Activated naive CD4-positive, alpha-beta T cell treated with Interleukin-2 at 50 U/mL for 16 hours (primary cell): ENCODE results near the gene NTRK1.

Source experiments
- DNase-seq: peaks from one replicate; pipeline ENCODE4 v3.0.0-alpha.2; 2020

The NTRK1 gene

DNA sequence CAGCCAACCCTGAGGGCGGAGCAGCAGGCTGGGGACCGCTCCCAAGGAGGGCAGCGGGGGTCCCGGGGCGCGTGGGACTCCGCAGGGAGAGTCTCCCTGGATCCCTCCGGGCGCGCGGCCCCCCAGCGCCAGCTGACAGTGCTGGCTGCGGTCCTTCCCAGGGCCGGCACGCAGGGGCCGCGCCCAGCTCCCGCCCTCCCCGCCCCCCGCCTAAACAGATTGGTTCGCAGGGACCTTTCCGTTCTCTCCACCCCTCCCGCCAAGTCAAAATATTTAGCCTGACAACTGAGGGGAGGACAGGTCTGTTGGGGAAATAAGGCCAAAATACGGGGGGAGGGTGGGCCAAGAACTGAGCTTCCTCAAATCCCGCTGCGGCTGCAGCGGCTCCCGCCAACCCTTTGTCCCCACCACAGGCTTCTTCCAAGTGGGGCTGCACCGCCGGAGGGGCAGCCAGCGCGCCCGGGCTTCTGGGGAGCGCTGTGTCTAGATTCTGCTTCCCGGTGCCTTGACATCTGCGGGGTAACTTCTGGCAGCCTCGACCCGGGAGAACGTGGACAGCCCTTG lies 1.6 kb upstream of the NTRK1 start, which contains the start of gene INSRR:
Gene INSRR, minus strand, starts transcription at position 159 of the 564 bp plus-strand sequence. CDS start 496 bp downstream, outside the sequence.
- no peak for DNase-seq

DNA sequence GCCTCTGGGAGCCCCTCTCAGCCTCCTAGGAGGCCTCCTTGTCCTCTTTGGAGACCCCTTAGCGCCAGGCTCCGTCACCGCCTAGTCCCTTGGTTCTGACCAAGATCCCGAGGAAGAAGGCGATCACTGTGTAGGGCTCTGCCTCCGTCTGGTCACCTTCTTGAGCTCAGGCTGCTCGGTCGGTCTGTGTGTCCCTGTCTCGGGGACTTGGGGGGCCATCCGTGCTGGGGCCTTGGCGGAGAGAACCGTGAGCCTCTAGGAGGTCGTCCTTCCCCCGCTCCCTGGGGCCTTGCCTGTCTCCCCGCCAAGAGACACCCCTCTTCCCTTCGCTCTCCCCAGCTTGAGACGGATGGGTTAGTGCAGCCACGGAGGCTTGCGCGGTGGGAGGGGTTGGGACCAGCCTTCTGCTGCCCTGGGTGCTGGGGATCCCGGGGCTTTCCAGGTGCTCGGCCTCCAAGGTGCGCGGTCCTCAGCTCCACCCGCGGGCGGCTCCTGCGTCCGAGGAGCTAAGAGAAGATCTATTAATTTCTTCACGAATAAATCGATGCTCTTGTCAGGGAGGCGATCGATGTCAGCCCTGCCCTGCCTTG lies 1.0 kb upstream of the NTRK1 start:
- DNase-seq, result peak; percentile 7

DNA sequence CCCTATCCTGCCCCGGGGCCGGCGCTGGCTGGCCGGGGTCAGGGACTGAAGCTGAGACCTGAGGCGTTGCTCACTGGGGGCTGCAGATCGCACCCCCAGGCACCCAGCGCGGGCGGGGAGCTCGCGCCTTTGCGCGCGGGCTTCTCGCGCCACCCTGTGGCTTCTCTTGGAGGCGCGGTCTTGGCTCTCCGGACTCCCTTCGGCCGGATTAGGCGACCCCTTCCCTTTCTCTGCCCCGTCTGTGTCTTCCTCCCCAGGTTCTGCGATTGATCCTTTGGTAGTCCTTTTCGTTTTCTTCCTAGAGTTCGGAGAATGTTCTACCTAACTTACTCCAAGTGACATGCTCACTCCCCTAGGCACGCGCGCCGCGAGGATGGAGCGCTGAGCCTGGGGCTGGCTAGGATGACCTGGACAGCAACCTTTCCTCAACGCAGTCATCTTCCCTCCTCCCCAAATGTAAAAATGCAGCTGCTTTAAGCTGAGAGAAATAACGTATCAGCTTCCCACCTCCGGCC lies 495 bp upstream of the NTRK1 start:
- DNase-seq, result peak; percentile 65

DNA sequence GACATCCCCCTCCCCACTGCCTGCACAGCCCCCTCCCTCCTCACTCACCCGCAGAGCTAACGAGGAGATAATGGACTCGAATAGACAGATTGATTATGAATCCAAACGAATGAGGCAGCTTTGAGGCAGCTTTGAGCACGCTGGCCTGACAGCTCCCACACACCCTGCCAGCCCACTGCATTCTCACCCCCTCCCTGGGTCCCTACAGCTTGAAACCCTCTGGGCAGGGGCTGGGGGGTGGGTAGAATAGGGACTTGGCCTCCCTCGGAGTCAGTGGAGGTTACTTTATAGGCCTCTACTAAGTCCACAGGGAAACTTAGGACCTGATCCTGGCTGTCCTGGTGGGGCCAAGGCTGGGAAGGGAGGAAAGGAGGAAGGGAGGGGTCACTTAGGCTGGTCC lies 1.9 kb downstream of the NTRK1 start:
- DNase-seq, result no peak

DNA sequence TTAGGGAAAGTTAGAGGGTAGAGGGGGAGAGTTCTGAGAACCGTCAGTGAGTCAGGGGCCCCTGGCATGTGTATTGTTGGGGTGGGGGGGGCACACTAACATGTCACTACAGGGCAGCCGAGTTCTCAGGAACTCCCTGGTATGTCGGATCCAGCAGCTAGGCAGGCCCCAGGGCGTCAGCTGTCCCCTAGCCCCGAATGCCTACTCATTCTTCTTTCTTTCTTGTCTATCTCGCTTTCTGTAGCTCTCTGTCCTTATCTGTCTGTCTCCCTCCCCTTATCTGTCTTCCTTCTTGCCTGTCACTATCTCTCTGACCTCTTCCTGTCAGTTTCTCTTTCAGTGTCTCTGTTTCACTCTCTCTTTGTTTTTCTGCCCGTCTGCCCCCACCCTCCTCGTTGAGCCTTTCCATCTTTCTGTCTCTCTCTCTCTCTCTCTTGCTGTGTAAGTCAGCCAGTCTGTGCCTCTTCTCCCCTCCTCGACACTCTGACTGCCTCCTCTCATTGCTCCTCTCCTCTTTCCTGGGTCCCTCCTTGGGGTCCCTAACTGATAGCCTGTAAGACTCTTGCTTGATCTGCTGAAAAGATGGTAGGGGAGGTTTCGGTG lies 2.4 kb downstream of the NTRK1 start:
- peak; percentile 8 for DNase-seq

DNA sequence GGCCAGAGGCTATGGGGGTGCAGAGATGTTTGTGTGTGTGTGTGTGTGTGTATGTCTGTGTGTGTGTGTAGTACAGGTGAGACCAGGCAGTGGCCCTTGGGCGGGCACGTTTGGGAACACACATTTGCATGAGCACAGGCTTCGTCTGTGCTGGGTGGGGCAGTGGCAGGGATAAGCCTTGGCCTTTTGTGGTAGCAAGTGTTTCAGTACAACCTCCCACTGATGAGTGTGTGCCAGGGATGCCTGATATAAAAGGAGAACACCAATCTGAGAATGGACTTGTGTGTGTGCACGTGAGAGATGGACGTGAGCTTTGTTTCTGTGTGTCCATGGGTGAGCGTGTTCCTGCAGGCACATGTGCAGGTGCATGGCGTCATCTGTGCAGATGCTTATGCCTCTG lies 3.0 kb downstream of the NTRK1 start:
- DNase-seq, result no peak

DNA sequence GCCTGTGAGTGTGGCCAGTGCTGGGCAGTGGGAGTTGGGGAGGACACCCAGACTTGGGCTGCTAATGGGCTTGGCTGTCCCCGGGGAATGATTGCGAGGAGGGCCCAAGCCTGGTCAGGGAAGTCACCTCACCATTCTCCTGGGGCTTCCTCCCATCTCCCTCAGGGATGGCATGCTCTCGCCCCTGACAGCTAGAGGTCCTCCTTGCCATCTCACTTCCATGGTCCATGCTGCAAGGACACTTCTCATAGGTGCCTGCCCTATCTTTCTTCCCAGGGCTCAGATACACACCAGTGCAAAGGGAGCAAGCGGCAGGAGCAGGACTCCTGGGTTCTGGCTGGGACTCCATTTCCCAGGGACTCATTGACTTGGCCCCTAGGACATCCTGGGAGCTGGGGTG lies 4.1 kb downstream of the NTRK1 start:
- DNase-seq, result no peak

DNA sequence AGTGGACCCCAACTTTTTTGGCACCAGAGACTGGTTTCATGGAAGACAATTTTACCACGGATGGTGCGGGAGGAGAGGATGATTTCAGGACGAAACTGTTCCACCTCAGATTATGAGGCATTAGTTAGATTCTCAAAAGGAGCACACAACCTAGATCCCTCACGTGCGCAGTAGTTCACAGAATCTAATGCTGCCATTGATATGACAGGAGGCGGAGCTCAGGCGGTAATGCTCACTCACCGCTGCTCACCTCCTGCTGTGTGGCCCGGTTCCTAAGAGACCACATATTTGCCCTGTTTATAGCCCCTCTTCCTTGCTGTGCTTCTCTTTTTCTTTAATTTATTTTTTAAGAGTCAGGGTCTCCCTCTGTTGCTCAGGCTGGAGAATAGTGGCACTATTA lies 4.6 kb downstream of the NTRK1 start:
- DNase-seq, result no peak

DNA sequence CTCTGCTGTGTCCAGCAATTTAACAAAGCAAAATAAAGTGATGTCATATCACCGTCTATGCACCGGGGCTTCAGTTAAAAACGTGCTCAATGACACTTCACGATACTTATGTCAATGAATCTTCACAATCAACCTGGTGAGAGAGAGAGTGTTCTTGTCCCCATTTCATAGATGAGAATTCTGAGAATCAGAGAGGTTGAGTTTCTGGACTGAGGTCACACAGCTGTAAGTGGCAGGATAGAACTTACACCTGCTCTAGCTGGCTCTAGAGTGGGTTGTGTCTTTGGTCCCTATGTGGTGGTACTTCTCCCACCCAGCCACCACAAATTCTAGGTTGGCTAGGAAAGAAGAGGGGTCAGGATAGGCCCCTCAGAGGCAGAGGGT lies 5.2 kb downstream of the NTRK1 start:
- DNase-seq, result no peak

DNA sequence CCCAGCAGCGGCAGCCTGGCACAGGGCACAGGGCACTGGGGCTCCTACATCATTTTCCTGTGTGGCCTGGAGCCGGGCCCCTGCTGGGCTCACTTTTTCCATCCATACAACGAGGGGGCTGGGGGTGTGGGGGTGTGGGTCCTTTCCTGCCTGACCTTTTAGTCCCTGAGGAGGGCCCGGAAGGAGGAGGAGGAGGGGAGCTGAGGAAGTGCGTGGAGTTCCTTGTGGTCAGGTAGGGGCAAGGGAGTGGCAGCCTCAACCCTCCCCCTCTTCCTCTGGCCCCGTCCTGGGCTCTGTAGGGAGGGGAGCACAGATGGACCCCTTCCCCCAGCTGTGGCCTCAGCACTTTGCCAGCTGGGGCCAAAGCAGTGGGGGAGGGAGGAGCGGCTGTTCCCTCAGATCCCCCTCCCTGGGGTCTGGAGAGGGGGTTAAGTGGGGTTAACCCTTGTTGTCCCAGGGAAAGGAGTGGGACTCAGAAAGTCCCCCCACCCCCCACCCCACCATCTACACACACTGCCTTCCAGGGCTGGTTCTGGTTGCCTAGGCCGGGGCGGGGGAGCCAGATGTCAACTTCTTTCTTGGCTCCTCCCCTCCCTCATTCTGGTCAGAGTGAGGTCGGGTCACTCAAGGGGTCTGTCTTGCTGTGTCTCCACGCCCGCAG lies 5.7 kb downstream of the NTRK1 start:
- no peak for DNase-seq

DNA sequence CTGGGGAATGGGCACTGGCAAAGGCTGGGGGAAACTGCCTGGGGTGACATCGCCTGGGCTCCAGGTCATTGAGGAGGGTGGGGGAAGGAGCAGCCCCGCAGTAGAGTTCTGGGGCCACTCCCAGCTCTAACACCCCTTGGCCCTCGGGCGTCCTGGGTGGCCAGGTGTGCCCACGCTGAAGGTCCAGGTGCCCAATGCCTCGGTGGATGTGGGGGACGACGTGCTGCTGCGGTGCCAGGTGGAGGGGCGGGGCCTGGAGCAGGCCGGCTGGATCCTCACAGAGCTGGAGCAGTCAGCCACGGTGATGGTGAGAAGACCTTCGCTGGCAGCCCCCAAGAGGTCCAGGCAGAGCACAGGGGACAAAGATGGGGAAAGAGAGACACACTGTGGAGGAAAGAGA lies 7.7 kb downstream of the NTRK1 start:
- no peak for DNase-seq

DNA sequence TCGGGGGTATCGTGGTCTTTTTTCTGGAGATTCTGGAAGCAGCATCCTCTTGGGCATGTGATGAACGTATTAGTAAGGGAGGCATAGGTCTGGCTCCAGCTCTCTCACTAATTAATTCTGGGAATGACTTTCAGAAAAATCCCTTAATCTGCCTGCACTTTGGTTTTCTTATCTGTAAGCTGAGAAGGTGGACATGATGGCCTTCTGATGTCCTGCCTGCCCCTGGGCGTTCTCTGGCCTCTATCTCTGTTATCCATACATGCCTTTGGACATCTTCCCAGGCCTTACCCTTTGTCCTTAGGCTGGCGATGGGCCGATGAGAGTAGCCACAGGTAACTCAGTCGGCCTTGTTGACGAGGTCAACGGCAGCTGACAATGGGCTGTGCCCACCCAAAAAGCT lies 8.8 kb downstream of the NTRK1 start:
- DNase-seq, result no peak

DNA sequence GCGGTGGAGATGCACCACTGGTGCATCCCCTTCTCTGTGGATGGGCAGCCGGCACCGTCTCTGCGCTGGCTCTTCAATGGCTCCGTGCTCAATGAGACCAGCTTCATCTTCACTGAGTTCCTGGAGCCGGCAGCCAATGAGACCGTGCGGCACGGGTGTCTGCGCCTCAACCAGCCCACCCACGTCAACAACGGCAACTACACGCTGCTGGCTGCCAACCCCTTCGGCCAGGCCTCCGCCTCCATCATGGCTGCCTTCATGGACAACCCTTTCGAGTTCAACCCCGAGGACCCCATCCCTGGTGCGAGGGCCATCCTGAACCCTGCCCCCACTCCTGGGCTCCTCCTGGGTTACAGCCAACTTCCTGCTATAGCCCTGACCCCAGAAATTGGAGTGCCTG lies 13.0 kb downstream of the NTRK1 start:
- DNase-seq, result no peak

DNA sequence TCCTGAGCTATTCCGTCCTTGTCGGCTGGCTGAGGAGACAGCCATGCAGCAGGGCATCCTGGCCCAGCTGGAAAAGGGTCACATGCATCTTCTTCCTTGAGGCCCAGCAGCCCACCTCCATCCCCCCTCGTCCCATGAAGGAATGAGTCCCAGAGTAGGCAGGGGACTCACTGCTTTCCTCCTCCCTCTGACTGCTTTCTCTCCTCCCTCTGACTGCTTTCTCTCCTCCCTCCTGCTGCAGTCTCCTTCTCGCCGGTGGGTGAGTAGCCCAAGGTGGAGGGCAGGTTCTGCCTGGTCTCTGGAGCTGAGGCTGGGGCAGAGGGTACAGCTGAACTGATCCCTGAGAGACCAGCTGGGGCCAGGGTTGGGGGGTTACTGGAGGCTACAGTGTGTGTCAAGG lies 13.5 kb downstream of the NTRK1 start:
- DNase-seq, result no peak

DNA sequence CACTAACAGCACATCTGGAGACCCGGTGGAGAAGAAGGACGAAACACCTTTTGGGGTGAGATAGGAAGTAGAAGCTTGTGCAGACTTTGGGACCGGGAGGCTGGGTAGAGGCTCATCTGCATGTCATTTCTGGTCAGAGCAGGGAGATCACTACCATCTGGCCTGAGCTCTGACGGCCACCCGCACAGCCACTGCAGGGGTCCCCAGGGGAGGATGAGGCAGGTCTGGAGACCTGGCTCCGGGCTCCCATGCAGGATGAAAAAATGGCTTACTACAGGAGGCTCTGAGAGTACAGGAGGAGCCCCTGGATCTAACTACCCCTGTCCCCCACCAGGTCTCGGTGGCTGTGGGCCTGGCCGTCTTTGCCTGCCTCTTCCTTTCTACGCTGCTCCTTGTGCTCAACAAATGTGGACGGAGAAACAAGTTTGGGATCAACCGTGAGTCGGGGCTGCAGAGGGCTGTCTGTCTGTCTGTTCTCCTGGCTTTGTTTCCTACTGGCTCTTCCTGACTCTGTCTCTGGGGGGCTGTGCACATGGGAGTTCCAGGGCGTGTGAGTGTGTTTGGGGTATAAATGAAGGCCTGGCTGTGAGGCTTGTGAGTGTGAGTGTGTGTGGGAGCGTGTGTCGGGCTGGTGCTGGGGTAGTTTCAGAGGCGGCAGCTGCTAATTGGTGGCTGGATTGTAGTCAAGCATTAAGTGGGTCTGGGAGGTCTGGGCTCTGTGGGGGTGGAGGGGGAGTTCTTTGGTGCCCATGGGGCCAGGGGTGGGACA lies 14.1 kb downstream of the NTRK1 start:
- no peak for DNase-seq

DNA sequence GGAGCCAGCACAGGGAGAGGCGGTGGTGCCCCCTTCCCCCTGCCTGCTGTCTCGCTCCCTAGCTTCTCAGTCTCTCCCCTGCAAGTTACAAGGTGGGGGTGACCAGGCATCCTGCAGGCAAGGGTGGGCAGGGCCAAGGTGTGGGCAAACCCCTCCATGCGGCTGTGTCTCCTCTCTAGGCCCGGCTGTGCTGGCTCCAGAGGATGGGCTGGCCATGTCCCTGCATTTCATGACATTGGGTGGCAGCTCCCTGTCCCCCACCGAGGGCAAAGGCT lies 14.6 kb downstream of the NTRK1 start:
- no peak for DNase-seq

DNA sequence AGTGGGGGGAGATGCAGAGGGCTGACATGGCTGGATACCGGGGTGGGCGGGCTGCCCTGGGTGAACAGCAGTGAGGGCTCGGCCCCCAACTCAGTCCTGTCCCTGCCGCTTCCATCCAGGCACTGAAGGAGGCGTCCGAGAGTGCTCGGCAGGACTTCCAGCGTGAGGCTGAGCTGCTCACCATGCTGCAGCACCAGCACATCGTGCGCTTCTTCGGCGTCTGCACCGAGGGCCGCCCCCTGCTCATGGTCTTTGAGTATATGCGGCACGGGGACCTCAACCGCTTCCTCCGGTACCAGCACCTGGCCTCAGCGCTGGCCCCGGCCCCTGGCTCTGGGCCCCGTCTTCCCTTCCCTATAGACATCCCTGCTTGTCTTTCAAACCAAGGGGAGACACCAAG lies 15.6 kb downstream of the NTRK1 start:
- DNase-seq, result no peak

DNA sequence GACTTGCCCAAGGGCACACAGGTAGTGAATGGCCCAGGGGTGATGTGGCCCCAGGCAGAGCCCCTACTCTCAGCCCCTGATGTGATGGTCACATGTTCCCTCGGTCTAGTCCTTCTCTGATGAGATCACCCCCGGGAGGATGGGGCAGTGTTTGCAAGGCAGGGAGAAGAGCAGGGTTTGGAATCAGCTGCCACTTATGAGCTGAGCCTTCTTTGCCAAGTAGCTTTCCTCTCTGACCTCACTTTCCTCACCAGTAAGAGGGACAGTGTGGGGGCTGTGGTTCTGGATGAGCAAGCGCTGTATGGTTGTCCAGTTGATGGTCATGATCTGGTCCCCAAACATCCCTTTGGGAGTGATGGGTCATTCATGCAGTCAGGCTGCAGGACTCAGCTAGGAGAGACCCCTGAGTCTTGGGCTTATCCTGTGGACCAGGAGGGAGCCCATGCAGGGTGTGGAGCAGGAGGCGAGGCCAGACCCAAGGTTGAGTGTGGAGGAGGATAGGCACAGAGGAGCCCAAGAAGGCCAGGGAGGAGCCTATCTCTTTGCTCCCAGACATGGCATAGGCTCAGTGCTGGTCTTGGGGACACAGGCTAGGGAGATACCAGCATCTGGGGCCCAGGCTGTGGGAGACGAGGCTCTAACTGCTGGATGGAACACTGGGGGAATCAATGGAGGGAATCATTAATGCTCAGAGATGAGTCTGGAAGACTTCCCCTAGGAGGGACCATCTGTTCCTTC lies 16.9 kb downstream of the NTRK1 start:
- no peak for DNase-seq

DNA sequence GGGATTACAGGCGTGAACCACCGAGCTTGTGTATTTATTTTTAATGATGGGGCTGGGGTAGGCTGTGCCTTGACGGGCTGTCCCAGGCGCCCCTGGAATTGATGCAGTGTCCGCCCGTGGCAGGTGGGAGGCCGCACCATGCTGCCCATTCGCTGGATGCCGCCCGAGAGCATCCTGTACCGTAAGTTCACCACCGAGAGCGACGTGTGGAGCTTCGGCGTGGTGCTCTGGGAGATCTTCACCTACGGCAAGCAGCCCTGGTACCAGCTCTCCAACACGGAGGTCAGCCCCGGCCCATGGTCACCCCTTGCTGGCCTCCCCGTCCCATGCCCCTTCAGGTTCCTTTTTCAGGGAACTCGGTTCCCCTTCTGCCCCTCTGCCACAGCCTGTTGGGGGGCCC lies 19.2 kb downstream of the NTRK1 start:
- no peak for DNase-seq

DNA sequence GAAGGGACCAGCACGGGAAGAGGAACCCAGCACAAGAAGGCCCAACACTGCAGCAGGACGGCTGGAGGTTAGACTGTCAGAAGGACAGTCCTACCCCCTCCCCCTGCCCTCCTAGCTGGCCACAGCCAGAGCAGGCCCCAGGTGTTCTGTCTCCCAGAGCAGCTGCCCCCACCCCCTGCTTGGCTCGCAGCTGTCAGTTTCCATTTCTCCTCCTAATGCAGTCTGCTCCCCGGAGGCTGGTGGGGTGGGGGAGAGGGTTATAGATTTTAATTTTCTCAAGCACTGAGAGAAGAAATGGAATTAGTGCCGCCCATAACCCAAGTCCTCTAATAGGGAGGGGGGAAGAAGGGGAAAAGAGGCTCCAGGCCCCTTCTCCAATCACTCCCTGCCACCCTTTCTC lies 19.8 kb downstream of the NTRK1 start:
- no peak for DNase-seq

DNA sequence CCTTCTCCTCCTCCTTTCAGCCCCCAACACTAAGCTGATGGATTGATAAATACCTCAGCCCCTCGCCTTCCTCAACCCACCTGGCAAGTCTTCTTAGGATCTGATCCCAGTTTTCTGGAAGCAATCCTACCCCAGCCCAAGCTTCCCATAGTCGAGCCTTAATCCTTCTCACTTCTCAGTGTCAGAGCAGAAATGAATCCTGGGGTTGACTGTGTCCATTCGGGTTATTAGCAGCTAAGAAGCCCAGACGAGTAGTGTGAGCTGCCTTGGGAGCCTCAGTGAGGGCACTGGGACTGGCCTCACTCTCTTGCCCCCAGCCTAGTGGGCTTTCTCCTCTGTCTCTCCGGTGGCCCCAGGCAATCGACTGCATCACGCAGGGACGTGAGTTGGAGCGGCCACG lies 20.4 kb downstream of the NTRK1 start:
- DNase-seq, result no peak

DNA sequence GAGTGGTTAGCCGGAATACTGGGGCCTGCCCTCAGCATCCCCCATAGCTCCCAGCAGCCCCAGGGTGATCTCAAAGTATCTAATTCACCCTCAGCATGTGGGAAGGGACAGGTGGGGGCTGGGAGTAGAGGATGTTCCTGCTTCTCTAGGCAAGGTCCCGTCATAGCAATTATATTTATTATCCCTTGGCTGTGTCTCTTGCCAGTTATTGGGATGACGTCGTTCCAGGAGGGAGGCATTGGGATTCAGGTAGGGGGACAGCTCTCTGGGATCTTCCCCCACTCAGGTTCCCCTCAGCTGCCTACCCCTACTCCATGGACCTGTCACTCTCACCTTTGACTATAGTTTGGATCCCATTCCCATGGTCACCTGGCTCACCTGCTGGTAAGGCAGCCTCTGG lies 21.0 kb downstream of the NTRK1 start:
- no peak for DNase-seq

DNA sequence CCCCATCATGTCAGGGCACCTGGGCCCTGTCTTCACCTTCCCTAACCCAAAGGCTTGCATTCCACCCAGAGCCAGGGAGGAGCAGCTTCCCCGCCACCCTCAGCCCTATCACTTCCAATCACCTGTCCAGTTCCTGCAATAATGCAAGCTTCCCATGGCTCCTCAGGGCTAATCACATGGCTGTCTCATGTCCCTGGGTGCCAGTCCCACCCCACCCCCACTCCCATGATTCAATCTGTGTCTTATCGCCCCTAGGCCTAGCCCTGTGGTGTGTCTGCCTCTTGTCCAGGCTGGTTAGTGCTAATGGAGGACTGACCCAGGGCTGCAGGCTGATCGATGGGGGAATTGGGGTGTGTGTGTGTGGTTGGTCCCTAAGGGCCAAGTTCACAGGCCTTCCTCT lies 21.9 kb downstream of the NTRK1 start:
- no peak for DNase-seq
